SH-SY5Y (cell line): ENCODE measurements around the gene DYNLT2B.

Source experiments
- GATA2 ChIP-seq: IDR thresholded peaks from 2 replicates; pipeline ENCODE4 v1.6.1; 2011; ENCODE audit warnings: mild to moderate bottlenecking, low read depth, low read length
- GATA3 ChIP-seq: IDR thresholded peaks from 2 replicates; pipeline ENCODE4 v1.6.1; 2011; ENCODE audit warnings: low read depth, mild to moderate bottlenecking, low read length, moderate library complexity

GRCh38 chr3:196255776-196256175 is 62.3 kb downstream of the DYNLT2B start:
- TF ChIP-seq GATA3: no peak
- no peak for TF ChIP-seq GATA2
